ENCODE measurements around the gene EVI5.
A peak's percentile ranks its signal among the peaks of the same experiment; 100 is the strongest.
"Not testable (repeated sequence)": the region's sequence is repeated elsewhere in the genome, so short reads cannot be mapped to it uniquely, and the experiment has no call there.

Gene EVI5

GRCh38 chr1:92551916-92552315 is 233.0 kb downstream of the EVI5 start:
- Histone ChIP-seq H3K9me3 (ENCODE audit: low read depth, low read length) (no peaks in the 10 kb centered on the region), H3K36me3 (ENCODE audit: insufficient read depth, low read length) (no peaks in the 10 kb centered on the region), H3K4me3 (no peak overlapping the region), H3K9ac (ENCODE audit: insufficient read length) (no peak overlapping the region), H3K27ac (no peak overlapping the region)
- no peak for DNase-seq (ENCODE audit: low read depth, low spot score)
- TF ChIP-seq FOXP2 (optimal IDR thresholded peaks at IDR 0.05; ENCODE audit: control extremely low read depth, extremely low read length, insufficient read depth) (no peak), EZH2 (IDR thresholded peaks at IDR 0.05) (no peak), POLR2AphosphoS5 (IDR thresholded peaks at IDR 0.05; ENCODE audit: borderline replicate concordance, low read depth, low read length) (no peak)

DNA sequence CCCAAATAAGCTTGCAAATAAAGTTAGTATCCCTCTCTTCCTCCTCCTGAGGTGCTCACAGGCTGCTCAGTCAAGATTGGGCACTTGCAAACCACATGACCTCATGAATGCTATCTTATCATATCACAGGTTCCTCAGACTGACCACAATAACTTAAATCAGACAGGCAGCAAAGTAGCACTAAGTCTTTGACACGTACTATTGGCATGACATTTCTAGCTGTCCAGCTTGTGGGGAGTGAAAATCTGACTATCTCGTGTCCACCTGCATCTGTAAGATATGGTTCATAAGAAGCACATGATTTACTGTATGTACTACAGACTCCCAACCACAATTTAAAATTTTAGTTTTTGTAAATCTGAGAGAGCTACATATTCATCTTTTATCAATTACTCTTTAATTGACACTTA is 240.1 kb downstream of the EVI5 start:
- H3K4me3 ChIP-seq: no peak overlapping the region
- H3K27ac ChIP-seq: no peak overlapping the region
- H3K36me3 ChIP-seq (ENCODE audit: insufficient read depth, low read length): no peaks in the 10 kb centered on the region
- H3K9me3 ChIP-seq (ENCODE audit: low read depth, low read length): no peaks in the 10 kb centered on the region
- no peak overlapping the region for H3K9ac ChIP-seq (ENCODE audit: insufficient read length)
- TF ChIP-seq POLR2AphosphoS5 (IDR thresholded peaks at IDR 0.05; ENCODE audit: borderline replicate concordance, low read depth, low read length) (no peak), EZH2 (IDR thresholded peaks at IDR 0.05) (no peak), FOXP2 (optimal IDR thresholded peaks at IDR 0.05; ENCODE audit: control extremely low read depth, extremely low read length, insufficient read depth) (no peak)
- DNase-seq (ENCODE audit: low read depth, low spot score): no peak

GRCh38 chr1:92543131-92544055 is 241.5 kb downstream of the EVI5 start:
- H3K36me3 ChIP-seq (ENCODE audit: insufficient read depth, low read length): no peaks in the 10 kb centered on the region
- no peak overlapping the region for H3K9ac ChIP-seq (ENCODE audit: insufficient read length)
- no peak for TF ChIP-seq FOXP2 (optimal IDR thresholded peaks at IDR 0.05; ENCODE audit: control extremely low read depth, extremely low read length, insufficient read depth)
- TF ChIP-seq EZH2 (IDR thresholded peaks at IDR 0.05): no peak
- no peak for TF ChIP-seq POLR2AphosphoS5 (IDR thresholded peaks at IDR 0.05; ENCODE audit: borderline replicate concordance, low read depth, low read length)
- H3K27ac ChIP-seq: no peak overlapping the region
- H3K4me3 ChIP-seq: no peak overlapping the region
- no peaks in the 10 kb centered on the region for H3K9me3 ChIP-seq (ENCODE audit: low read depth, low read length)
- DNase-seq (ENCODE audit: low read depth, low spot score): no peak

DNA sequence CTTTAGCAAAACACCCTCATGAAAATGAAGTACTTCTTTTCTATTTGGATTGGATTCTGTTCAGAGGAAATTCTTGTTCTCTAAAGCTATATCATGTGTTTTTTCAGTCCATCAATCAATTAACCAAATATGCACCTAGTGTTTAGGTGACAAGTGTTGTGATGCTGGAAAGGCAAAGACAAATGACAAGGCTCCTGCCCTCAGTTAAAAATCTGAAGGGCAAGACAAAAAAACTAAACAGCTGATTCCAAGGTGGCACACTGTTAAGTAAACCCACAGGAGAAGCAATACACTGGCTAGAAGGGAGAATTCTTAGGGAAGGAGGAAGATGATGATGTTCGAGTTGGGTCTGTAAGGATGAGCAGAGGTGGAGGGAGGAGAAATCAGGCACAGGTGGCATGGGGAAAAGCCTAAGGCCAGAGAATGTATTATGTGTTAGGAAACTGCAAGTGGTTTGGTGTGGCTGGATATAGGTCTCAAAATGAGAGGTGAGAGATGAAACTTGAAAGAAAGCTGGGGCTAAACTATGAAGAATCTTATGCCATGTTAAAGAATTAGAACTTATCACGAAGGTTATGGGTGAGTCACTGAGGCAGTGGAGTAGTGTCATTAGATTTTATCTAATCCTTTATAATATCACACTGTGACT is 246.4 kb downstream of the EVI5 start:
- Histone ChIP-seq H3K9me3 (ENCODE audit: low read depth, low read length) (no peaks in the 10 kb centered on the region), H3K36me3 (ENCODE audit: insufficient read depth, low read length) (no peaks in the 10 kb centered on the region), H3K9ac (ENCODE audit: insufficient read length) (no peak overlapping the region), H3K27ac (no peak overlapping the region), H3K4me3 (no peak overlapping the region)
- no peak for DNase-seq (ENCODE audit: low read depth, low spot score)
- TF ChIP-seq EZH2 (IDR thresholded peaks at IDR 0.05) (no peak), POLR2AphosphoS5 (IDR thresholded peaks at IDR 0.05; ENCODE audit: borderline replicate concordance, low read depth, low read length) (no peak), FOXP2 (optimal IDR thresholded peaks at IDR 0.05; ENCODE audit: control extremely low read depth, extremely low read length, insufficient read depth) (no peak)

- Histone ChIP-seq H3K36me3 (ENCODE audit: insufficient read depth, low read length) (no peaks in the 10 kb centered on the region), H3K4me3 (no peak overlapping the region), H3K9me3 (ENCODE audit: low read depth, low read length) (no peaks in the 10 kb centered on the region), H3K9ac (ENCODE audit: insufficient read length) (no peak overlapping the region), H3K27ac (no peak overlapping the region)
- no peak for DNase-seq (ENCODE audit: low read depth, low spot score)
- TF ChIP-seq POLR2AphosphoS5 (IDR thresholded peaks at IDR 0.05; ENCODE audit: borderline replicate concordance, low read depth, low read length) (no peak), EZH2 (IDR thresholded peaks at IDR 0.05) (no peak), FOXP2 (optimal IDR thresholded peaks at IDR 0.05; ENCODE audit: control extremely low read depth, extremely low read length, insufficient read depth) (no peak)
These were observed 246.9 kb downstream of the EVI5 start for GRCh38 chr1:92538048-92538412.

GRCh38 chr1:92536980-92537884 is 247.7 kb downstream of the EVI5 start:
- no peaks in the 10 kb centered on the region for H3K9me3 ChIP-seq (ENCODE audit: low read depth, low read length)
- peak overlapping the region; percentile 21 for H3K9ac ChIP-seq (ENCODE audit: insufficient read length)
- no peak overlapping the region for H3K27ac ChIP-seq
- no peak for TF ChIP-seq POLR2AphosphoS5 (IDR thresholded peaks at IDR 0.05; ENCODE audit: borderline replicate concordance, low read depth, low read length)
- TF ChIP-seq FOXP2 (optimal IDR thresholded peaks at IDR 0.05; ENCODE audit: control extremely low read depth, extremely low read length, insufficient read depth): no peak
- TF ChIP-seq EZH2 (IDR thresholded peaks at IDR 0.05): no peak
- H3K4me3 ChIP-seq: no peak overlapping the region
- no peaks in the 10 kb centered on the region for H3K36me3 ChIP-seq (ENCODE audit: insufficient read depth, low read length)
- DNase-seq (ENCODE audit: low read depth, low spot score): no peak

GRCh38 chr1:92536211-92536979 is 248.5 kb downstream of the EVI5 start:
- Histone ChIP-seq H3K27ac (no peak overlapping the region), H3K4me3 (no peak overlapping the region), H3K9me3 (ENCODE audit: low read depth, low read length) (no peaks in the 10 kb centered on the region), H3K36me3 (ENCODE audit: insufficient read depth, low read length) (no peaks in the 10 kb centered on the region), H3K9ac (ENCODE audit: insufficient read length) (no peak overlapping the region)
- no peak for DNase-seq (ENCODE audit: low read depth, low spot score)
- TF ChIP-seq EZH2 (IDR thresholded peaks at IDR 0.05) (no peak), FOXP2 (optimal IDR thresholded peaks at IDR 0.05; ENCODE audit: control extremely low read depth, extremely low read length, insufficient read depth) (no peak), POLR2AphosphoS5 (IDR thresholded peaks at IDR 0.05; ENCODE audit: borderline replicate concordance, low read depth, low read length) (no peak)

DNA sequence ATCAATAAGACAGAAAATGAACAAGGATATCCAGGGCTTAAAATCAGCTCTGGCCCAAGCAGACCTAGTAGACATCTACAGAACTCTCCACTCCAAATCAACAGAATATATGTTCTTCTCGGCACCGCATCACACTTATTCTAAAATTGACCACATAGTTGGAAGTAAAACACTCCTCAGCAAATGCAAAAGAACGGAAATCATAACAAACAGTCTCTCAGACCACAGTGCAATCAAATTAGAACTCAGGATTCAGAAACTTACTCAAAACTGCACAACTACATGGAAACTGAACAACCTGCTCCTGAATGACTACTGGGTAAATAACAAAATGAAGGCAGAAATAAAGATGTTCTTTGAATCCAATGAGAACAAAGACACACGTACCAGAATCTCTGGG is 252.5 kb downstream of the EVI5 start:
- not testable (repeated sequence) for H3K9me3 ChIP-seq (ENCODE audit: low read depth, low read length); H3K4me3 ChIP-seq; H3K27ac ChIP-seq; H3K9ac ChIP-seq (ENCODE audit: insufficient read length); H3K36me3 ChIP-seq (ENCODE audit: insufficient read depth, low read length); DNase-seq (ENCODE audit: low read depth, low spot score)

DNA sequence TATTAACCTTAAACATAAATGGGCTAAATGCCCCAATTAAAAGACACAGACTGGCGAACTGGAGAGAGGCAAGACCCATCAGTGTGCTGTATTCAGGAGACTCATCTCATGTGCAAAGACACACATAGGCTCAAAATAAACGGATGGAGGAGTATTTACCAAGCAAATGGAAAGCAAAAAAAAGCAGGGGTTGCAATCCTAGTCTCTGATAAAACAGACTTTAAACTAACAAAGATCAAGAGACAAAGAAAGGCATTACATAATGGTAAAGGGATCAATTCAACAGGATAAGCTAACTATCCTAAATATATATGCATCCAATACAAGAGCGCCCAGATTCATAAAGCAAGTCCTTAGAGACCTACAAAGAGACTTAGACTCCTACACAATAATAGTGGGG is 253.0 kb downstream of the EVI5 start:
- not testable (repeated sequence) for H3K36me3 ChIP-seq (ENCODE audit: insufficient read depth, low read length); H3K4me3 ChIP-seq; H3K9me3 ChIP-seq (ENCODE audit: low read depth, low read length); DNase-seq (ENCODE audit: low read depth, low spot score); H3K27ac ChIP-seq; H3K9ac ChIP-seq (ENCODE audit: insufficient read length)
